ENCODE data around the gene TUBE1.

TUBE1 gene

DNA sequence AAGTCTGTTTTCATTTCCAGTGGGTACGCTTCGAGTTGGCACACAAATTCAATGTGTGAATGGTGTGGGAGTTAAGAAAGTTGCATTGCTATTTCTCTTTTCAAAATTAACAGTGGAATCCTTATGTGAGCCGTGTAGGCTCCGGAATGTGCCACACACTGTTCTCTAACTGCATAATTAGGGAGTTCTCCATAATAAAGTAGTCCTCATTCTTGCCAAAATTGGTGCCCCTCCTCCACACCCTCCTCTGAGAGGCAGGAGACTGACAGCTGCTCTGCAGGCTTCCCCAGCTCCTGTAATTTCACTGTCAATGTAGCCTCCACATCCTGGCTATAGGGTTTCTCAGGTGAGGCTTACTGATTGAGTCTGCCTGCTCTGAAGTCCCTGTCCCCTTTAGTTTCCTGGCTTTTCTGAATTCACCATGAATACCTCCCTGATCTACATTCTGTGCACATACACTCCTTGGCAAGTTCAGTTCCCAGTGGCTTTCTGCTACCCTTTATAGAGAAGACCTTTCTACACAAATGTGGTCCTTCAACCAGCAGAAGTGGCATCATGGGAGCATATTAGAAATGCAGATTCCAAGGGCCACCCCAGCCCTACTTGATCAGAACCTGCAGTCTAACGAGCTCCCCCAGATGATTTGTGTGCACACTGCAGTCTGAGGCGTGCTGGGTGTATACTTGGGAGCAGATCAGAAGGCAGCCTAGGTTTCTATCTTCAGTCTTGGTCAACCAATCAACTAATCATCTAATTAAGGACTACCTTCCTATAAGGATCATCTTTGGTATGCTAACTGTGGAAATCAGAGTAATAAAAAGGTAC is 53.3 kb downstream of the TUBE1 start:
- no peak for DNase-seq

DNA sequence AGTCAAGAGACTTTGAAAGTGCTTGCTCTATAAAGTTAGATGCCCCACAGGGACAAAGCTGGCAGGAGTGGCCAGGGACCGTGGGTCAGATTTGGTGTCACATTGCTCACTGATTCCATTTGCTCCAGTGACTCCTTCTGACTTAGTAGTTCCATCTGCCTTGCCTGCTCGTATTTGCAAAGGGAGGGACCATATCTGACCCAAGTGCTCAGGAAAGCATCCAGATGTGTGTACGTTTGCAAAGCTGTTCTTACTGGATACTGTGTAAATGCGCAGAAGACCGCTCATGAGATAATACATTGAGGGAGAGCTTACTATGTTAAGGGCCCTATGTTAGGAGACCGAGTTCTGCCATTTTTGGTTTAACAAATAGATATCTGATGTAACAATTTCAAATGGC is 54.6 kb downstream of the TUBE1 start:
- DNase-seq: no peak

DNA sequence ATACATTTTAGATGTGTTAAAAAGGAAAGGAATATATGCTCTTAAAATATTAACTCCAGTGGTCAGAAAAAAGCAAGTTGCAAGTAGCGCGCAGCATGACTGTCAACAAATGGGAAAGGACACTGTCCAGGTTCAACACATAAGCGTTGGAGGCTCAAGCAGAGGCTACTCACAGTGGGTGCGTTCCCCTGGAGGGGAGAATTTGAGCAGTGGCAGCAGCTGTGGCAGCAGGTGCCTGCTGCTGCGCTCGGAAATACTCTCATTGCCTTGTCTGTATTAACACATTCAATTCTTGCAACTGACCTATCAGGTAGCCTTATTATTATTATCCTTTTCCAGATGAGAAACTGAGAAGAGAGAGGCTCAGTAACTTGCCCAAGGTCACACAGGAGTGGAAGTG is 55.3 kb downstream of the TUBE1 start:
- no peak for DNase-seq

DNA sequence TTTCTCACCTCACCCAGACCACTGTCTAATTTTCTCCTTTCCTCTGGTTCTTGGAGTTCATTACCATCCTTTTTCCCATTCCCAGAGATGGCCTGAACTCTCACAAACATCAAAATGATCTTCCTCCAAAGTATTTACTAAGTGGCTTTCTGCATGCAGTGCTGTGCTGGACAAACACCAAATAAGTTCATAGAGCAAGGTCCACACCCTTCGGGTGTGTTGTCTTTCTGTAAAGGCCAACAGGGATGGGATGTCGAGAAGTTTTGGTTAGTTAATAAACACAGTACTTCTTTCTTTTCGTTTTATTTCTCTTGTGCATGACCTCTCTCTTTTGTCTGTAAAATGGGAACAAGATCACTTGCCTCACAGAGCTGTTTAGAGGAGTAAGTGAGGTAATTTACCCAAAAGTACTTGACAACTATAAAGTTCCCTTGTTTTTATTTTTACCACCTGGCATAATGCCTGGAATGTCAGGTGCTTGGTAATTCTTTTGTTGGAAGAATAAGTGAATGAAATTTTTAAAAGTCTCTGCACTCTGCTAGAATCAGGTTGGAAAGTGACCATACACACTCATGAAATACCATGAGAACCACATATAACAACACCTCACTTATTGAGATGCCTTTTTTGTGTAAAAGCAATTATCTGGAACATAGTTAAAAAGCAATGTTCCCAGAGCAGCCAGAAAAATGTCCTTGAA is 56.2 kb downstream of the TUBE1 start:
- DNase-seq: no peak

DNA sequence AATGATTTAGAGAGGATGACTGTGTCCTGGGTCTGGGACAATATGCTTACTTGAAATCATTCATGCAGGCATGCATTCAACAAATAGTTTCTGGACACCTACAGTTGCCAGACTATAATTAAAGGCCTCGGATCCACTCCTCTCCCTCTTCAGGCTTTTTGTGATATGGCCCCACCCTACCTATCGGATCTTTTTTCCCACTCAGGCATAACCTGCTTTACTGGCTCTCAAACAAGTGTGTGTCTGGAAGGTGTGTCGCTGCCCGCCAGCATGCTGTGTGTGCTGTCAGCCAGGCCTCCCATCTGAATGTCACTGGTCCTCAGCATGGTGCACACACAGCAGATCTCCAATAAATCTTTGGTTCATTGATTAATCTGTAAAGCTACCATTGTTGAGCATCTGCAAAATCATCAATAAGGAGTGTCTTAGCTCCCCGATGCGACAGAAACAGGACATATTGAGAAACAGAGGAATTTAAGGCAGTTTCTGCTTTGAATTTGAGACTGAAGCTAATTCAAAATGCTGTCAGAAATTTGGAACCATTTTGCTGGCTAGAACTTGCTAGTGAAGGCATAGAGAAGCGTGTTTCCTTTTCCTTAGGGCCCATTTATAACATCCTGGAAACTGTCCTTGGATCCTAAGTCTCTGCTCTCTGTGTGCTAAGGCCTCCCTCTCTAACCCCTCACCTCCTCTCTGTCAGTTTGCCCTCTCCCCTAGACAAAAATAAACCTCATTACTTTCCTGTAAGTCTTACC is 56.9 kb downstream of the TUBE1 start:
- no peak for DNase-seq

DNA sequence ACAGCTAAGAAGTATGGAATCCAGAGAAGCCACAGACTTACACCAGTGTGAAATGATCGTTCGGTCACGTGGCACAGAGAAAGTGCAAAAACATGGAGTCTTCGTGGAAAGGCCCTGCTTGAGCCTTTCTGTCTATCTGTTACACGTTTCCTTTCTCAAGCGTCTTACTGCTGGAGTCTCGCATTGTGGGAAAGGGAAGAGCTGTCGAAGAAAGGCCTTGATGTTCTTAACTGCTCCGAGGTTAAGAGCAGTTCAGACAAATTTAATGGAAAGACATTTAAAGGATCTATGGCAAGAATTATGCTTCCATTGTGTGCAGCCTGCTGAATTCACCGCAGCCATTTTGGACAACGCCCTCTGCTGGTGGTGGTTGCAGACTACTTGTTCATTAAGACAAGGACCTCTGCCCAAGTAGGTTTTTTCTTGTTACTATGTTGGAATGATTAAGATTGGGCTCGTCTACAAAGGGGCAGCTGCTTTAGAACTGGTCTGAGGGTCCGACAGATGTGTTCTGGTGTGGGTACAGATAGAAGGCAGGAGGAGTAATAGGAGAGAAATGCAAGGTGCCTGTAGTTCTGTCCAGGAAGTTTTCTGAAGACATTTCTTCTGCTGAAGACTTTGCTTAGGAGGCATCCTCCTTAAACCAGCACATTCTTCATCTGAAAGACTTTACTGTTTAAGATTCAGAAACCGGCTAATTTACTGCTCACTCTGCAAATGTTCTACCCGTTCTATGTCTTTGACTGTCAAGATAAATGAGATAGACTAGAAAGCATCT is 58.0 kb downstream of the TUBE1 start:
- peak; percentile 15 for DNase-seq

DNA sequence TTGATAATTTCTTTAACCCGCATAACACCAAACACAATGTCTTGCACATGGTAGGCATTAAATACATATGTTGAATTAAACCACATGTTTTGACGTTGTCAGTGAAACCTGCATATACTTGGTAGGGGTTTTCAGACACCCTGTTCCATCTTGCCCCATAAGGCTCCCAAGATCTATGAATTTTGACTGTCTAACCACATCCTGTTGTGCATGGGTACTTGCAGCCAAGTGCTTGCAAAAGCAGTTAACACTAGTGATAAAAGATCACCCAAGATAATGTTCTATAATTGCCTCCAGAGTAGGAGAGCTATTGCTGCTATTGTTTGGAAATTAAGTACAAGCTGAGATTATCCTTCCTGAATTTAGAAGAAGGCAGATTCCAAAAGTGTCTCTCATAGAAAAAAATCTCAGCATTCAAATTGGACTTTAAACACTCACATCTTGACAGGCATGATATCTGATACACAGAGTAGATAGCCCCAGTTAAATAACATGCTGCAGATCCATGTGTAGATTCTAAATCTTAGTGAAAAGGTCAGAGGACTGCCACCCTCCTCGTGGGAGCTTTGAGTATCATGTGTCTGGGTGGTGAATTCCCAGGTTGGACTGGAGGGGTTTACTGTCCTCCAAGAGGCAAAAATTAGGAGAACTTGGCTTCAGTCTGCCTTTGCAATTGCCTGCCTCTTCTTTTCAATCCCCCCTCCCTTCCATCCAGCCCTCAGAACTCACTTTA is 59.2 kb downstream of the TUBE1 start:
- DNase-seq: no peak

DNA sequence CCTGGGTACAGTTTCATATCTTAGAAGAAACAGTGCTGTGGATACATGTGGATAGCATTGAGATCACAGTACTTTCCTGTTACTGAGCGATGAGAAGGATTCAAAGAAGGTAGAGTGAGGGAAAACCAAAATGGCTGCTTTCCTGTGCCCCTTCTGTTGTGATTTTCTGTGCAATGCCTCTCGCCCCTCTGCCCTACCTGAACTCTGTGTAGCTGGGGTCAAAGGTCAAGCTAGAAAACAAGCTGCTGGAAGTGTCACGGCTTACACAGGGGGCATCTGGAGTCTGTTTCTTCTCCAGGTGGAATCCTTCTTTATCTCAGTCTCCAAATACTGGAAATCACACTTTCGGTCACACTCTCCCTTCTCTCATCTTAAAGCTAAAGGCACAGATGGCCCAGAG is 60.3 kb downstream of the TUBE1 start:
- no peak for DNase-seq

DNA sequence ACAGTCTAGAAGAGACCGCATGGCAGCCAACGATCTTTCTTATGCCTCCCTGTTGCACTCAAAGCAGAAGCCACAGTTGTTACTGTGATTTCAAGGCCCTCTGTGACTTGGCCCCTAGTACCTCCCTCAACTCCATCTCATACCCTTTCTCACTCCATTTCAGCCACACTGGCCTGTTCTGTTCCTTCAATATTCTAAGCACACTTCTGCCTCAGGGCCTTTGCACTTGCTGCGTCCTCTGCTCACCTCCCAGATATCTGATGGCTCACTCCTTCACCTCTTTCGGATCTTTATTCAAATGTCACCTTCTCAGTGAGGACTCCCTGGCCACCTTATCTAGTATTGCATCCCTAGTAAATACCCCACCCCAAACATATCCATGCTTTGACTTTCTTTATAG is 62.8 kb downstream of the TUBE1 start:
- no peak for DNase-seq

DNA sequence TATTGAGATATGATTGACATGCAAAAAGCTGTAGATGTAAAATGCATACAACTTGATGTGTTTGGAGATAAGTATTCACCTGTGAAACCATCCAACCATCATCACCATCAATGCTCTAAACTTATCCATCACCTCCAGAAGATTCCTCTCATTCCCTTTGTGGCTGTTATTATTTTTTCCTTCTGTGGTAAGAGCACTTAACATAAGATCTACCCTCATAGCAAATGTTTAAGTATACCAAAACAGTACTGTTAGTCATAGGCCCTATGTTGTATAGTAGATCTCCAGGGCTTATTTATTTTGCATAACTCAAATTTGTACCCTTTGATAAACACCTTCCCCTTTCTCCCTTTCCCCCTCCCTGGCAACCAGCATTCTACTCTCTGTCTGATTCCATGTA is 64.5 kb downstream of the TUBE1 start:
- no peak for DNase-seq

DNA sequence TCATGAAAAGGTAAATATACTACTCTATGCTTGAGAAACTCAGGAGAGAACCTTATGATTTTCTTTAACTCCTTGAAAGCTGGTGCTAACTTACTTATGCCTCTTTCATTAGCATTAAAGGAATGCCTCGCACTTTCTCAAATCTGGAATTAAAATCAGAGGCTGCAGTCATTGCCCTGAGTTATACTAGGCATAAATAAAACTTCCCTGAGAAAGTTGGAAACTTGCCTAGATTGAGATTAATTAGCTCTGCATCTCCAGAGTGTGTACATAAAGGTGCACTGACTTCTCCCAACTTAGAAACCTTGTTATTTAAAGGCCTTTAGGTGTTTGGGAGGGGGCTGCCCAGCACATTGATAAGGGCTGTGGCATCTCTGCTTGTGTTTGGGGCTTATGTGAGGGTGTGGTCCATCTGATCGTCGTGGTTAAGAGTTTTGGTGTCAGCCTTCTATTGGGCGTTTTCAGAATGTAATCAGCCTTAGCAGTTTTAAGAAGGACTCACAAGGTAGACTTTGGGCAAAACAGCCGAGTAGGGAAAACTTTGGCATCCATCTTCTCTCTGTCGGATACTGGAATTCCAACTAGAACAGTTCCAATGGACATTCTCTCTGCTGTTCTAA is 65.5 kb downstream of the TUBE1 start:
- DNase-seq: no peak

All from DMS153 (cell line).